C4-2B (cell line): ENCODE measurements around the gene IQSEC1.

Source experiments
- ZFX ChIP-seq: fragments of 450-650 bp; IDR thresholded peaks from 2 replicates; pipeline ENCODE4 v1.6.1; 2017
- TF ChIP-seq, protein P1 (sequence below): fragments of 450-650 bp; conservative IDR thresholded peaks from 2 replicates; pipeline ENCODE4 v1.5.1; 2017; ENCODE audit warnings: mild to moderate bottlenecking

DNA sequence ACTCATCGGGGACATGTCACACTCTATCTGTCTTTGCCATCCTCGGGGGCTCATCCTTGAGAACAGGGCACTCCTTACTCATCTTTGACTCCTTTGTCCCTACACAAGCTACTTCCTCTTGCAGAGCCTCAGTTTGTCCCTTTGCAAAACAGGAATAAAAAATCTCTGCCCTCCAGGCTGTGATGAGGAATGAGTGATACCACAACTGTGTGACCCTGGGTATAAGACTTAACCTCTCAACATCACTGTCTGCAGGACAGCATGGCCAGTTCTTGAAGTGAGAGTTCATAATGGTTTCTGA, 48.5 kb downstream of the IQSEC1 start:
- TF ChIP-seq, protein P1, sequence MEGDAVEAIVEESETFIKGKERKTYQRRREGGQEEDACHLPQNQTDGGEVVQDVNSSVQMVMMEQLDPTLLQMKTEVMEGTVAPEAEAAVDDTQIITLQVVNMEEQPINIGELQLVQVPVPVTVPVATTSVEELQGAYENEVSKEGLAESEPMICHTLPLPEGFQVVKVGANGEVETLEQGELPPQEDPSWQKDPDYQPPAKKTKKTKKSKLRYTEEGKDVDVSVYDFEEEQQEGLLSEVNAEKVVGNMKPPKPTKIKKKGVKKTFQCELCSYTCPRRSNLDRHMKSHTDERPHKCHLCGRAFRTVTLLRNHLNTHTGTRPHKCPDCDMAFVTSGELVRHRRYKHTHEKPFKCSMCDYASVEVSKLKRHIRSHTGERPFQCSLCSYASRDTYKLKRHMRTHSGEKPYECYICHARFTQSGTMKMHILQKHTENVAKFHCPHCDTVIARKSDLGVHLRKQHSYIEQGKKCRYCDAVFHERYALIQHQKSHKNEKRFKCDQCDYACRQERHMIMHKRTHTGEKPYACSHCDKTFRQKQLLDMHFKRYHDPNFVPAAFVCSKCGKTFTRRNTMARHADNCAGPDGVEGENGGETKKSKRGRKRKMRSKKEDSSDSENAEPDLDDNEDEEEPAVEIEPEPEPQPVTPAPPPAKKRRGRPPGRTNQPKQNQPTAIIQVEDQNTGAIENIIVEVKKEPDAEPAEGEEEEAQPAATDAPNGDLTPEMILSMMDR: no peak
- no peak for TF ChIP-seq ZFX
